Skeletal muscle satellite cell (primary cell): Measurements from ENCODE around the gene CYYR1.

ENCODE experiments used
- H3K27me3 ChIP-seq: 2 replicates; pipeline ENCODE4 v1.7.0; 2013; ENCODE audit warnings: low read length; ENCODE audit not compliant: control insufficient read depth, insufficient read depth
- H3K36me3 ChIP-seq: 2 replicates; pipeline ENCODE4 v1.7.0; 2013; ENCODE audit warnings: mild to moderate bottlenecking, control low read depth, low read length; ENCODE audit not compliant: insufficient read depth
- H3K4me1 ChIP-seq: 2 replicates; pipeline ENCODE4 v1.7.0; 2013; ENCODE audit warnings: low read length; ENCODE audit not compliant: control insufficient read depth, insufficient read depth
- H3K4me2 ChIP-seq: 2 replicates; pipeline ENCODE4 v1.7.0; 2013; ENCODE audit warnings: mild to moderate bottlenecking, low read length
- H3K4me3 ChIP-seq: 2 replicates; pipeline ENCODE4 v1.7.0; 2013; ENCODE audit warnings: low read length
- H3K9ac ChIP-seq: 2 replicates; pipeline ENCODE4 v1.7.0; 2013; ENCODE audit warnings: mild to moderate bottlenecking, low read depth, low read length, moderate library complexity
- H3K9me3 ChIP-seq: replicated peaks from 2 replicates; pipeline ENCODE4 v1.7.0; 2013; ENCODE audit warnings: mild to moderate bottlenecking, control low read depth, low read length

CYYR1 gene

GRCh38 chr21:26425576-26425975 lies 147.5 kb downstream of the CYYR1 start:
- Histone ChIP-seq H3K4me3 (no peak overlapping the region), H3K36me3 (no peaks in the 10 kb centered on the region)

GRCh38 chr21:26423511-26423910 lies 149.6 kb downstream of the CYYR1 start:
- Histone ChIP-seq H3K9ac (no peak overlapping the region), H3K4me2 (no peak overlapping the region), H3K9me3 (no peaks in the 10 kb centered on the region), H3K4me1 (no peaks in the 10 kb centered on the region), H3K4me3 (no peak overlapping the region), H3K27me3 (no peaks in the 10 kb centered on the region), H3K36me3 (no peaks in the 10 kb centered on the region)

More at GRCh38 chr21:26425576-26425975, 147.5 kb downstream of the CYYR1 start:
- Histone ChIP-seq H3K27me3 (no peaks in the 10 kb centered on the region), H3K4me1 (no peaks in the 10 kb centered on the region), H3K4me2 (no peak overlapping the region), H3K9ac (no peak overlapping the region), H3K9me3 (no peaks in the 10 kb centered on the region)

GRCh38 chr21:26422706-26423105 lies 150.4 kb downstream of the CYYR1 start:
- Histone ChIP-seq H3K4me2 (no peak overlapping the region), H3K9ac (no peak overlapping the region), H3K36me3 (no peaks in the 10 kb centered on the region), H3K4me1 (no peaks in the 10 kb centered on the region), H3K4me3 (no peak overlapping the region), H3K27me3 (no peaks in the 10 kb centered on the region), H3K9me3 (no peaks in the 10 kb centered on the region)

- no peaks in the 10 kb centered on the region for H3K4me1 ChIP-seq
- no peak overlapping the region for H3K4me3 ChIP-seq
- no peak overlapping the region for H3K4me2 ChIP-seq
- H3K36me3 ChIP-seq: no peaks in the 10 kb centered on the region
- H3K9me3 ChIP-seq: no peaks in the 10 kb centered on the region
- no peaks in the 10 kb centered on the region for H3K27me3 ChIP-seq
- H3K9ac ChIP-seq: no peak overlapping the region
These were observed 150.9 kb downstream of the CYYR1 start for GRCh38 chr21:26422138-26422537.

GRCh38 chr21:26421724-26422123 lies 151.4 kb downstream of the CYYR1 start:
- no peaks in the 10 kb centered on the region for H3K36me3 ChIP-seq
- H3K4me2 ChIP-seq: no peak overlapping the region
- no peaks in the 10 kb centered on the region for H3K4me1 ChIP-seq
- H3K27me3 ChIP-seq: no peaks in the 10 kb centered on the region
- H3K4me3 ChIP-seq: no peak overlapping the region
- no peak overlapping the region for H3K9ac ChIP-seq
- H3K9me3 ChIP-seq: no peaks in the 10 kb centered on the region
